CD4-positive, alpha-beta memory T cell (primary cell): ENCODE data around the gene CHMP3. TPM values are rescaled to one million over a fixed set of nuclear protein-coding genes. Genes with fewer than 3 reads are reported as not detected.
A peak's percentile ranks its signal among the peaks of the same experiment; 100 is the strongest.
"Not testable (repeated sequence)": the region's sequence is repeated elsewhere in the genome, so short reads cannot be mapped to it uniquely, and the experiment has no call there.

ENCODE experiments used
- CTCF ChIA-PET: fragments of 350-600 bp; sonication (Branson Sonifier 250); formaldehyde crosslinking; loops from one replicate; lab custom pipeline; 2021; ENCODE audit warnings: inconsistent platforms; ENCODE audit not compliant: partially characterized antibody; lab: Charles Lee
- POLR2A ChIA-PET: fragments of 350-600 bp; sonication (Branson Sonifier 250); formaldehyde crosslinking; loops from one replicate; lab custom pipeline; 2021; ENCODE audit not compliant: partially characterized antibody; lab: Charles Lee
- DNase-seq, 5 donors: peaks; one replicate each; pipeline versions ENCODE4 v3.0.0 to v3.0.0-alpha.2; 2020 to 2022; ENCODE audit warnings: mixed read lengths in 1 of 5
- H3K27ac ChIP-seq: one replicate; pipeline ENCODE4 v1.7.0; 2013; ENCODE audit warnings: low read depth, low read length
- H3K27me3 ChIP-seq: 2 replicates; pipeline ENCODE4 v1.7.0; 2013; ENCODE audit warnings: mild to moderate bottlenecking, low read length, moderate library complexity; ENCODE audit not compliant: insufficient read depth
- H3K36me3 ChIP-seq: 2 replicates; pipeline ENCODE4 v1.7.0; 2013; ENCODE audit warnings: mild to moderate bottlenecking, low read length, moderate library complexity; ENCODE audit not compliant: insufficient read depth
- H3K4me1 ChIP-seq: 2 replicates; pipeline ENCODE4 v1.7.0; 2013; ENCODE audit warnings: mild to moderate bottlenecking, low read length, moderate library complexity; ENCODE audit not compliant: insufficient read depth
- H3K4me3 ChIP-seq, 2 donors: one replicate each; pipeline ENCODE4 v1.7.0; 2013; ENCODE audit warnings: low read length in 2 of 2, mild to moderate bottlenecking in 1 of 2
- H3K9me3 ChIP-seq, 2 donors: one replicate each; pipeline ENCODE4 v1.7.0; 2013; ENCODE audit warnings: low read length in 2 of 2, control low read depth in 1 of 2; ENCODE audit not compliant: control insufficient read depth in 1 of 2
- H3K27ac Mint-ChIP-seq, 7 donors: one replicate each; pipeline ENCODE4 v1.8.0; 2020 to 2021; ENCODE audit warnings: mixed read lengths in 7 of 7, mild to moderate bottlenecking in 6 of 7, inconsistent platforms in 3 of 7, moderate library complexity in 3 of 7
- H3K27me3 Mint-ChIP-seq, 2 donors: one replicate each; pipeline ENCODE4 v1.8.0; 2020 to 2021; ENCODE audit warnings: mixed read lengths in 2 of 2
- H3K36me3 Mint-ChIP-seq, 2 donors: one replicate each; pipeline ENCODE4 v1.8.0; 2020 to 2021; ENCODE audit warnings: mixed read lengths in 2 of 2, inconsistent platforms in 1 of 2, mild to moderate bottlenecking in 1 of 2
- H3K4me1 Mint-ChIP-seq, 4 donors: one replicate each; pipeline ENCODE4 v1.8.0; 2020 to 2021; ENCODE audit warnings: mixed read lengths in 4 of 4, mild to moderate bottlenecking in 1 of 4
- H3K4me3 Mint-ChIP-seq, 8 donors: one replicate each; pipeline ENCODE4 v1.8.0; 2020 to 2021; ENCODE audit warnings: mixed read lengths in 8 of 8, mild to moderate bottlenecking in 7 of 8, moderate library complexity in 6 of 8, inconsistent platforms in 3 of 8
- H3K9me3 Mint-ChIP-seq, 8 donors: one replicate each; pipeline ENCODE4 v1.8.0; 2020 to 2021; ENCODE audit warnings: mixed read lengths in 8 of 8, mild to moderate bottlenecking in 5 of 8, inconsistent platforms in 3 of 8, moderate library complexity in 1 of 8
- intact Hi-C: fragments of 100-400 bp; cut with micrococcal nuclease; formaldehyde crosslinking; loops from one replicate; pipeline ENCODE4 v1.15.1; 2023
- polyA plus RNA-seq, 2 donors: library from polyadenylated mRNA; unstranded; fragments of 300-500 nt; fragmentation: Illumina TruSeq; gene quantifications; one replicate each; pipeline ENCODE4 v1.2.3, GENCODE V29; 2021
- total RNA-seq, 2 experiments: library from RNA; stranded (reverse); gene quantifications; one replicate each; pipeline ENCODE4 v1.2.3, GENCODE V29; 2021

CHMP3 gene
- total and polyA plus RNA-seq, 4 experiments from 2014 or later: 78.5 to 83.6 (median 82.3) TPM

- H3K4me3 ChIP-seq, H3K4me3 Mint-ChIP-seq, H3K27me3 ChIP-seq, POLR2A ChIA-PET, H3K27ac ChIP-seq, intact Hi-C loops, DNase-seq, H3K27ac Mint-ChIP-seq, H3K9me3 ChIP-seq, H3K36me3 ChIP-seq, H3K4me1 ChIP-seq, CTCF ChIA-PET, H3K27me3 Mint-ChIP-seq: not testable (repeated sequence)
- Mint-ChIP-seq H3K36me3 (peaks cover 29 to 45% of the 10 kb centered on the region in 2 donors), H3K4me1 (peaks cover 6 to 23% (median 7%) of the 10 kb centered on the region in 4 donors), H3K9me3 (peaks cover 0 to 13% (median 4%) of the 10 kb centered on the region in 8 donors)
These were observed 18.8 kb downstream of the CHMP3 start for GRCh38 chr2:86544278-86545099.

- Histone ChIP-seq H3K27ac (no peak overlapping the region), H3K4me3 (no peak overlapping the region), H3K4me1 (no peaks in the 10 kb centered on the region), H3K9me3 (no peaks in the 10 kb centered on the region), H3K36me3 (no peaks in the 10 kb centered on the region), H3K27me3 (no peaks in the 10 kb centered on the region)
- Mint-ChIP-seq H3K27me3 (no peaks in the 10 kb centered on the region), H3K4me1 (peaks cover 6 to 23% (median 9%) of the 10 kb centered on the region in 4 donors), H3K9me3 (peaks cover 0 to 13% (median 4%) of the 10 kb centered on the region in 8 donors), H3K4me3 (no peak overlapping the region), H3K27ac (no peak overlapping the region), H3K36me3 (peaks cover 32 to 45% of the 10 kb centered on the region in 2 donors)
- intact Hi-C loops: no loop called here
- DNase-seq: no peak
- CTCF ChIA-PET: no interaction called here
- POLR2A ChIA-PET: no interaction called here
These were observed 19.4 kb downstream of the CHMP3 start for GRCh38 chr2:86543793-86544192.

- Mint-ChIP-seq H3K4me3 (no peak overlapping the region), H3K27ac (no peak overlapping the region), H3K36me3 (peaks cover 29 to 42% of the 10 kb centered on the region in 2 donors), H3K27me3 (no peaks in the 10 kb centered on the region), H3K9me3 (peaks cover 0 to 12% (median 4%) of the 10 kb centered on the region in 8 donors), H3K4me1 (peaks cover 6 to 20% (median 9%) of the 10 kb centered on the region in 4 donors)
- DNase-seq: no peak
- CTCF ChIA-PET: no interaction called here
- Histone ChIP-seq H3K27ac (no peak overlapping the region), H3K27me3 (no peaks in the 10 kb centered on the region), H3K4me1 (no peaks in the 10 kb centered on the region), H3K9me3 (no peaks in the 10 kb centered on the region), H3K36me3 (no peaks in the 10 kb centered on the region), H3K4me3 (no peak overlapping the region)
- POLR2A ChIA-PET: no interaction called here
- intact Hi-C loops: no loop called here
These were observed 19.9 kb downstream of the CHMP3 start for GRCh38 chr2:86543335-86543734.

- Mint-ChIP-seq H3K36me3 (peaks cover 29 to 42% of the 10 kb centered on the region in 2 donors), H3K4me1 (peaks cover 2 to 15% (median 9%) of the 10 kb centered on the region in 4 donors), H3K27me3 (no peaks in the 10 kb centered on the region), H3K27ac (no peak overlapping the region), H3K9me3 (peaks cover 0 to 10% (median 4%) of the 10 kb centered on the region in 8 donors), H3K4me3 (no peak overlapping the region)
- Histone ChIP-seq H3K9me3 (no peaks in the 10 kb centered on the region), H3K27ac (no peak overlapping the region), H3K4me3 (no peak overlapping the region), H3K27me3 (no peaks in the 10 kb centered on the region), H3K4me1 (no peaks in the 10 kb centered on the region), H3K36me3 (no peaks in the 10 kb centered on the region)
- ChIA-PET POLR2A (no interaction called here), CTCF (interaction anchor here (2.4 kb wide), 1 partner anchor 8 kb away, joined by 6 read pairs; no protein-coding TSS in a partner anchor)
- DNase-seq: no peak
- intact Hi-C loops: no loop called here
These were observed 20.4 kb downstream of the CHMP3 start for GRCh38 chr2:86542814-86543213.

- peaks cover 24 to 32% of the 10 kb centered on the region in 2 donors for H3K36me3 Mint-ChIP-seq
- CTCF ChIA-PET: interaction anchor here (2.4 kb wide), 1 partner anchor 10 kb away, joined by 6 read pairs; no protein-coding TSS in a partner anchor
- Histone ChIP-seq H3K4me1 (no peaks in the 10 kb centered on the region), H3K27me3 (no peaks in the 10 kb centered on the region), H3K36me3 (no peaks in the 10 kb centered on the region), H3K9me3 (no peaks in the 10 kb centered on the region), H3K4me3 (no peak overlapping the region), H3K27ac (no peak overlapping the region)
- DNase-seq: no peak
- H3K4me1 Mint-ChIP-seq: peaks cover 0 to 14% (median 9%) of the 10 kb centered on the region in 4 donors
- H3K27me3 Mint-ChIP-seq: no peaks in the 10 kb centered on the region
- intact Hi-C loops: no loop called here
- H3K27ac Mint-ChIP-seq: peak overlapping the region in 1 of 7 donors; percentile 1
- H3K9me3 Mint-ChIP-seq: peaks cover 0 to 8% (median 0%) of the 10 kb centered on the region in 8 donors
- POLR2A ChIA-PET: interaction anchor here (0.6 kb wide), 1 partner anchor 1189 kb away, joined by 3 read pairs; no protein-coding TSS in a partner anchor
- no peak overlapping the region for H3K4me3 Mint-ChIP-seq
These were observed 21.9 kb downstream of the CHMP3 start for GRCh38 chr2:86541334-86541733.

- H3K9me3 Mint-ChIP-seq: peaks cover 0 to 18% (median 7%) of the 10 kb centered on the region in 8 donors
- POLR2A ChIA-PET: no interaction called here
- intact Hi-C loops: no loop called here
- Histone ChIP-seq H3K27ac (no peak overlapping the region), H3K36me3 (peaks cover under 1% of the 10 kb centered on the region), H3K4me1 (peaks cover 15% of the 10 kb centered on the region), H3K27me3 (no peaks in the 10 kb centered on the region), H3K4me3 (no peak overlapping the region), H3K9me3 (no peaks in the 10 kb centered on the region)
- no peak for DNase-seq
- H3K36me3 Mint-ChIP-seq: peaks cover 26 to 29% of the 10 kb centered on the region in 2 donors
- CTCF ChIA-PET: no interaction called here
- no peak overlapping the region for H3K4me3 Mint-ChIP-seq
- peak overlapping the region in 1 of 7 donors; percentile 64 for H3K27ac Mint-ChIP-seq
- peaks cover 20 to 32% (median 27%) of the 10 kb centered on the region in 4 donors for H3K4me1 Mint-ChIP-seq
- no peaks in the 10 kb centered on the region for H3K27me3 Mint-ChIP-seq
These were observed 29.7 kb downstream of the CHMP3 start for GRCh38 chr2:86533589-86533988.
